WI38 (cell line): ENCODE results near the gene HOXA2.

Source experiments
- H3K4me3 ChIP-seq: 2 replicates; pipeline ENCODE4 v1.5.1; 2011; ENCODE audit warnings: low read depth, mild to moderate bottlenecking, control low read depth, low read length
- TF ChIP-seq, protein P1 (sequence below): IDR thresholded peaks from 2 replicates; pipeline ENCODE4 v1.5.1; 2012; ENCODE audit warnings: low read depth, mild to moderate bottlenecking, control low read depth, low read length

The HOXA2 gene

DNA sequence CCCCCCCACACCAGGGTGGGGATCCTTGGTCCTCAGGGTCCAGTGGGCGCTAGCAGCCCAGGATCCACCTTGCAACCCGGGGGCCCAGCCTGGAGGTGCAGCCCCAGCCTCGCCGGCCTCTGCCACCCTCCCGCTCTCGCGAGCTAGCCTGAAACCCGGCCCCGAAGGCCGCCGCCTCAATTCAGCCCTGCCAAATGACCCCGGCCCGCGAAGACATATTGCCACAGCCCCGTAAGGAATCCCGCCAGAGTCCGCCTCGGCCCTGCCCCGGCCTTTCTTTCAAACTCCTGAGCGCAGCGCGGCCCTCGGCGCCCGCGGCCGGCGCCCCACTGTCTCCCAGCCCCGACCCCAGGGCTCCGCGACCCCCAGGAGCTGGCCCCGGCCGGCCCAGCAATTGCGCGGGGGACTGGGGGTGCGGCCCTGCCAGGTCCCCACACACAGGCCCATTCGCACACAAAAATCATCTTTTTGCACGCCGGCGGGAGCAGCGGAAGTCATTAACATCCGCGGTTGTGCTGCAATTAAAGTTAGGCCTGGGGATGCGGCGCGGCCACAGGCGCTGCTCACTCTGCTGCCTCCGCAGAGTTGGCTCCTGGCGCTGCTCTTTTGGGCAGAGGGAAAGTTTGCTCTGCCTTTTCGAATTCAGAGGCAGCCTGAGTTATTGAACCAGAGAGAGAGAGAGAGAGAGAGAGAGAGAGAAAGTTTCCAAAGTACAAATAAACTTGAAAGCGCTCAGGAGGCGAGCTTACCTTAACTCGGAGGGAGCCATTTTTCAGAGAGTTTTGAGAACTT lies 37.0 kb upstream of the HOXA2 start:
- peak overlapping the region; percentile 50 for H3K4me3 ChIP-seq
- TF ChIP-seq, protein P1, sequence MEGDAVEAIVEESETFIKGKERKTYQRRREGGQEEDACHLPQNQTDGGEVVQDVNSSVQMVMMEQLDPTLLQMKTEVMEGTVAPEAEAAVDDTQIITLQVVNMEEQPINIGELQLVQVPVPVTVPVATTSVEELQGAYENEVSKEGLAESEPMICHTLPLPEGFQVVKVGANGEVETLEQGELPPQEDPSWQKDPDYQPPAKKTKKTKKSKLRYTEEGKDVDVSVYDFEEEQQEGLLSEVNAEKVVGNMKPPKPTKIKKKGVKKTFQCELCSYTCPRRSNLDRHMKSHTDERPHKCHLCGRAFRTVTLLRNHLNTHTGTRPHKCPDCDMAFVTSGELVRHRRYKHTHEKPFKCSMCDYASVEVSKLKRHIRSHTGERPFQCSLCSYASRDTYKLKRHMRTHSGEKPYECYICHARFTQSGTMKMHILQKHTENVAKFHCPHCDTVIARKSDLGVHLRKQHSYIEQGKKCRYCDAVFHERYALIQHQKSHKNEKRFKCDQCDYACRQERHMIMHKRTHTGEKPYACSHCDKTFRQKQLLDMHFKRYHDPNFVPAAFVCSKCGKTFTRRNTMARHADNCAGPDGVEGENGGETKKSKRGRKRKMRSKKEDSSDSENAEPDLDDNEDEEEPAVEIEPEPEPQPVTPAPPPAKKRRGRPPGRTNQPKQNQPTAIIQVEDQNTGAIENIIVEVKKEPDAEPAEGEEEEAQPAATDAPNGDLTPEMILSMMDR, result no peak

DNA sequence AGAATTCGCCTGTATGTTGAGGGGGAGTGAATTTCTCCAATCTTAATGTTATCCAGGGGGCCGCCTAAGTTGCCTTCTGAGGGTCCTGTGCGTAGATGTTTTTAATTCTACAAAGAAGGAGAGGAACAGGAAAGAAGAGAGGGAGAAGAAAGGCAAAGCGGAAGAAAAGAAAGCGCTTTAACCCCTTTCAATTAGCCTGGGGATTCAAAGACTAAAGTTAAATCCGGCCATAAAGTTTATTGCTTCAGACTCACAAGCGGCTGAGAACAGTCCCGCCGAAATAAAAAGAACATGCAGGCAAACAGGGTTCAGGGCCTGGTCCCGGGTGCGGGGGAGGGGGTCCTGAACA lies 36.5 kb upstream of the HOXA2 start:
- TF ChIP-seq, protein P1, result no peak
- peak overlapping the region; percentile 50 for H3K4me3 ChIP-seq

DNA sequence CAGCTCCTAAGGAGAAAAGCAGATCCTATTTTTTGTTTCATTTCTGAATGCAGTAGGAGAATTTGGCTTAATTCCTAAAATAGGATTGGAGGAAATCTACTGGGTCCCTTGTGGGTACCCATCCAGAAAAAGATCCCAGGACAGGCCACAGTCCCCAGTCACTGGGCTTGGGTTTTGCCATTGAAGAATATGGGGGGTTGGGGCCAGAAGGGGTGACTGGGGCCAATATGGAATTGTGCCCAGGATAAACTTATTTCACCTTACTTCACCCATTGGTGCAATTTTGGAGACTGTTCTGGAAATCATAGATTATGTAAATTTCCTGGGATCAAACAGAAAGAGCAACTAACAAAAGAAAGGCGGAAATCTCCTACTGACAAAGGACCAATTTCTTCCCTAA lies 36.0 kb upstream of the HOXA2 start:
- peak overlapping the region; percentile 50 for H3K4me3 ChIP-seq
- TF ChIP-seq, protein P1, result no peak

DNA sequence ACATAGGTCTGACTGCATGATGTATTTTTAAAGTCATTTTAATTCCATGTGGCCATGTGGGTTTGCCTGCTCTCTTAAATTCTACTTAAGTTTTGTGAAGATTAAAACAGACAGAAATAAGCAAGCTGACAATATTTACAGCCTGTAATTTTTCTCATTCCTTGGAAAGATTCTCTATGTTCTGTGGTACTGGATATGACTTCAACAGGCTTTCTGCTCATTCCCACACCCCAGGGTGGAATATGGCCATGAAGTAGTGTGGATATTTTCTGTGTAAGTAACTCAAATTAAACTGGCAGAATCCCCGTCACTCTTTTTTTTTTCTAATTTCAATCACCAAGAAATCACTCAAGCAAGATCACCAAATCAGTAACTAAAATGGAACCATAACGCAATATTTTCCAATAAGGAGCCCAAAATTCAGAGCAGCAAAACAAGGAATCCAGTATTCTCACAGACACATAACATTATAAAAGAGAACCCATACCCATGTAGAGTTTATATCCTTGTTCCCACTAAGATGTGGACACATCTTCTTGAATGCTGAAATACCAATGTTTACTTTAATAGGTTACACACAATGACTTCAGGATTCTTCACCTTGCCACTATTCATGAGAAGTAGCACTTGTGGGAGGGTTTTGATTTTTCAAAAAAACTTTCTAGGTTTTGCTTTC lies 35.3 kb upstream of the HOXA2 start:
- TF ChIP-seq, protein P1, result no peak

DNA sequence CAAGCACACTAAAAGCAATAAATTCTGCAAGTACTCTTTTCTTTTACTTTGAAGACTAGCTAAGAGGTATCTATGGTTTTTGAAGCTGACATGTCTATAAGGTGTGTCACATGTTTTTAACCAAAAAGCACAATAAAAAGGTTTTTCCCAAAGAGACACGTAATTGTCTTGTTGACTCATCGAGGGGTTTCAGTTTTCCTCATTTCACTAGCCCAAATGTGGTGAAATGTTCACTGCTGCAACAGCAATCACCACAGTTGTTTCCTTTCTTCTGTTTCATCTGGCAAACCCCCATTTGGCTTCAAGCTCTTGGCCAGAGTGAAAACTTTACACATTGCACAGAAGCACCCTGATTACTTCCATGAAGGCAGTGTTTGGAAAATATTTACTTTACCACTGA lies 31.9 kb upstream of the HOXA2 start:
- TF ChIP-seq, protein P1, result no peak
- H3K4me3 ChIP-seq, result no peak overlapping the region

More for the DNA sequence above, 35.3 kb upstream of the HOXA2 start:
- no peak overlapping the region for H3K4me3 ChIP-seq

DNA sequence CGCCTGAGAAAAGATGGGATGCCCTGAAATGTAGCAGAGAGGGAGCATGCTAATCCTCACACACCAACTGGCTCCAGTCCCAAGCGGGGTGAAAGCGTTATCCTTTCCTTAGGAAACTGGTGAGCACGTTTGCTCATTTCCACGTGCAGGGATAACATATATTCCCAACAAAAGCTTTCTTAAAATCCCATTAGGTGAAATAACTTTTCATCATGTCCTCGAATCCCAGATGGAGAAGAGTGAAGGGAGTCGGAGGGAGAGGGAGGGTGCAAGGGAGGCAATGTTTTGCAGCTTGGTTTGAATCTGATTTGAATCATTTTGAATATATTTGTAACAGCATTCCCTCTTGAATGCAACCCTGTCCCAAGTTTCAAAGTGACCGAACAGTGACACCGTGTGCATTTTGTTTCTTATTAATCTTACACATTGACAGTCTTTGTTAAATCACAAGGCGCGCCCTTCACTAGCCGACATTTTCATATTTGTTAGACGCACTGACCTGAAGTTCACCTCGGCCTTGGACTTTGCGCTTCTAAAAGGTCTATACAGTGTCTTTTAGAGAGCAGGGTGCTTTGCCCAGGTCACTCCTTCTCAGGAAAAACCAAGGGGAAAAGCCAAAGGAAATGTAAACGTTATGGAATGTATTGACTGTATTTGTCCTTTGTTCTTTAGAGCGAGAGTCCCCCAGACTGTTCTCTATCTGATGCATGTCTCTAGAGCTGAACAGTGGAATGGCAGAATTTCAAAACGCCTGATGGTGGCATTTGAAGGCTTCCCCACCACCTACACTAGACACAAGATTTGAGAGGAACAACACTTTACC lies 31.1 kb upstream of the HOXA2 start:
- H3K4me3 ChIP-seq, result no peak overlapping the region
- TF ChIP-seq, protein P1, result no peak

DNA sequence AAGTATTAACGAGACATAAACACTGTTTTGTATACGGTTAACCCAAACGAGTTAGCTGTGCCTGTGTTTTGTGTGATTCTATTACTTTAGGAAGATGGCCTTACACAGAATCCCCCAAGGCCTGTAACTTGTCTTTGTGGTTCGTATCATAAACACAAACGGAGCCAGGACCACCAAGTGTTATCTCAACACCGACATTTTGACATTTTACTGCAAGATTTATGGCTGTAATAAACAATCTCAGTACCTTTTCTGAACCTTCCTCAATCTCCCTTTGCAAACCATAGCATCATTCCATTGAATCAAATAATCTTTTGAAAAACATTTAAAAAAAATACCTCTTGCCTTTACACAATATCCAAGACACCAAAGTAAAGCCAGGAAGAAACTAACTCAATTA lies 30.5 kb upstream of the HOXA2 start:
- H3K4me3 ChIP-seq, result no peak overlapping the region
- TF ChIP-seq, protein P1, result no peak
